ENCODE measurements around the gene RPLP1.
A peak's percentile ranks its signal among the peaks of the same experiment; 100 is the strongest.

The RPLP1 gene

GRCh38 chr15:69499521-69500211 is 47.0 kb downstream of the RPLP1 start:
- DNase-seq = no peak

GRCh38 chr15:69500339-69500738 is 47.7 kb downstream of the RPLP1 start:
- DNase-seq = no peak

GRCh38 chr15:69501456-69501855 is 48.8 kb downstream of the RPLP1 start:
- DNase-seq = no peak

GRCh38 chr15:69502470-69503045 is 49.9 kb downstream of the RPLP1 start:
- DNase-seq = peak; percentile 9

GRCh38 chr15:69504352-69505040 is 51.9 kb downstream of the RPLP1 start:
- DNase-seq = no peak
